Suppressor macrophage (primary cell): ENCODE results near the gene MRPL42.
"Not testable (repeated sequence)": the region's sequence is repeated elsewhere in the genome, so short reads cannot be mapped to it uniquely, and the experiment has no call there.

ENCODE experiments used
- DNase-seq, 4 experiments: peaks; one replicate each; pipeline ENCODE4 v3.0.0-alpha.2; 2020 to 2022

Gene MRPL42

GRCh38 chr12:93447555-93448290 lies 19.6 kb upstream of the MRPL42 start:
- peak; percentile 70 to 86 (median 81) for DNase-seq

GRCh38 chr12:93448796-93449195 lies 18.5 kb upstream of the MRPL42 start:
- DNase-seq, result peak in 2 of 4 experiments; percentile 29 to 36

GRCh38 chr12:93449277-93449676 lies 18.0 kb upstream of the MRPL42 start:
- no peak for DNase-seq

GRCh38 chr12:93451423-93452158 lies 15.7 kb upstream of the MRPL42 start:
- DNase-seq, result no peak

- no peak for DNase-seq
These were observed 13.7 kb upstream of the MRPL42 start for GRCh38 chr12:93453633-93454032.

- no peak for DNase-seq
These were observed 11.2 kb upstream of the MRPL42 start for GRCh38 chr12:93456077-93456476.

GRCh38 chr12:93459097-93459496 lies 8.2 kb upstream of the MRPL42 start:
- no peak for DNase-seq

GRCh38 chr12:93460003-93460402 lies 7.3 kb upstream of the MRPL42 start:
- peak in 1 of 4 experiments; percentile 22 for DNase-seq

- DNase-seq, result peak in 3 of 4 experiments; percentile 53 to 58 (median 57)
These were observed 6.4 kb upstream of the MRPL42 start for GRCh38 chr12:93460902-93461301.

GRCh38 chr12:93461503-93461902 lies 5.8 kb upstream of the MRPL42 start:
- DNase-seq, result peak in 3 of 4 experiments; percentile 35 to 73 (median 57)

GRCh38 chr12:93465841-93466240 lies 1.5 kb upstream of the MRPL42 start:
- DNase-seq, result no peak

GRCh38 chr12:93466625-93467350 lies 526 bp upstream of the MRPL42 start:
- no peak for DNase-seq

- no peak for DNase-seq
These were observed 676 bp downstream of the MRPL42 start for GRCh38 chr12:93468008-93468371.

GRCh38 chr12:93469386-93469785 lies 2.1 kb downstream of the MRPL42 start:
- no peak for DNase-seq

- no peak for DNase-seq
These were observed 9.2 kb downstream of the MRPL42 start for GRCh38 chr12:93476555-93476954.

- no peak for DNase-seq
These were observed 15.4 kb downstream of the MRPL42 start for GRCh38 chr12:93482721-93483120.

- no peak for DNase-seq
These were observed 16.0 kb downstream of the MRPL42 start for GRCh38 chr12:93483151-93483807.

- no peak for DNase-seq
These were observed 17.1 kb downstream of the MRPL42 start for GRCh38 chr12:93484315-93484981.

- not testable (repeated sequence) for DNase-seq
These were observed 25.5 kb downstream of the MRPL42 start for GRCh38 chr12:93492808-93493207.

GRCh38 chr12:93494096-93494495 lies 26.8 kb downstream of the MRPL42 start:
- DNase-seq, result no peak

- DNase-seq, result peak in 2 of 4 experiments; percentile 5 to 7
These were observed 30.1 kb downstream of the MRPL42 start for GRCh38 chr12:93497456-93497855.

GRCh38 chr12:93498813-93499212 lies 31.5 kb downstream of the MRPL42 start:
- not testable (repeated sequence) for DNase-seq
